Measurements from ENCODE around the gene SENP1. TPM values are rescaled to one million over a fixed set of nuclear protein-coding genes. Genes with fewer than 3 reads are reported as not detected.

Gene SENP1
- total RNA-seq, 1 donor from 2014 or later = 16.9 TPM

- Histone ChIP-seq H3K4me3 (no peak overlapping the region), H3K36me3 (no peaks in the 10 kb centered on the region), H3K9me3 (no peaks in the 10 kb centered on the region), H3K27ac (no peak overlapping the region), H3K27me3 (peaks cover 13% of the 10 kb centered on the region), H3K4me1 (no peaks in the 10 kb centered on the region)
- ATAC-seq (no peak), DNase-seq (no peak)
- intact Hi-C loops (cut with DNase I) = no loop called here
- TF ChIP-seq CTCF (IDR thresholded peaks at IDR 0.05) = no peak
These were observed 87.8 kb downstream of the SENP1 start for GRCh38 chr12:48017921-48018617.

- H3K9me3 ChIP-seq = no peaks in the 10 kb centered on the region
- intact Hi-C loops (cut with DNase I) = no loop called here
- H3K4me1 ChIP-seq = no peaks in the 10 kb centered on the region
- peaks cover 13% of the 10 kb centered on the region for H3K27me3 ChIP-seq
- no peak overlapping the region for H3K4me3 ChIP-seq
- DNase-seq = no peak
- H3K27ac ChIP-seq = no peak overlapping the region
- no peak for ATAC-seq
- H3K36me3 ChIP-seq = no peaks in the 10 kb centered on the region
- TF ChIP-seq CTCF (IDR thresholded peaks at IDR 0.05) = no peak
These were observed 88.4 kb downstream of the SENP1 start for GRCh38 chr12:48017496-48017895.

DNA sequence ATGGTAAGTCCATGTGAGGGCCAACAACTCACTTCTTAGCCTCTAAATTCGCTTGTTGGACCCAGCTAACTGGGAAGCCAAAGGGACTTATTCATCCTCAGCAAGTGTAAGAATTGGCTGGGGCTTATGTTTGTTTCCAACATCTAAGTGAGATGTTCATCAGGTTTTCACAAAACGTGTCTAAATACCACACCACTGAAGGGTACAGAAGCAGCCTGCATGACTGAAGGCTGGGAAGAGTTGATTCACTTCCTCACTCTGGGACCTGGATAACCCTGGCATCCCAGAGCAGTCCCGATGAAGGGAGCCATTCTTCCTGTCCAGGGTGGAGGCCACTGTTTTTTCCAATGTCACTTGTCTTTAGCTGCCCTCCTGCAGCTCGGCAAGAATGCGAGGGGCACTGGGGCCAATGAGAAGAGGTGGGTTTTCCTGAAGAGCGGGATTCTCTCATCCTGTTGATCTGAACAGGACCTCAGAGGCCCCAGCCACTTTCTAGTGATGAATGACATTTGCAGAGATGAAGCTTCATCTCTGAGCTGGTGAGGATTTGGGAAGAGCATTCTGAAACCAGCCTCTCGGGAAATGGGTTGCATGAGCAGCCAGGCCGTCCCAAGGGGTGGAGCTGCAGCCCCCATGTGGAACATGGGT lies 89.4 kb downstream of the SENP1 start:
- intact Hi-C loops (cut with DNase I) = no loop called here

GRCh38 chr12:48015954-48016353 lies 89.9 kb downstream of the SENP1 start:
- no peak for TF ChIP-seq CTCF (IDR thresholded peaks at IDR 0.05)
- ATAC-seq (no peak), DNase-seq (no peak)
- no peaks in the 10 kb centered on the region for H3K4me1 ChIP-seq
- H3K4me3 ChIP-seq = no peak overlapping the region
- intact Hi-C loops (cut with DNase I) = no loop called here
- peaks cover 2% of the 10 kb centered on the region for H3K27me3 ChIP-seq
- no peaks in the 10 kb centered on the region for H3K36me3 ChIP-seq
- H3K27ac ChIP-seq = no peak overlapping the region
- no peaks in the 10 kb centered on the region for H3K9me3 ChIP-seq

More for the DNA sequence above, 89.4 kb downstream of the SENP1 start:
- Histone ChIP-seq H3K36me3 (no peaks in the 10 kb centered on the region), H3K27ac (no peak overlapping the region), H3K9me3 (no peaks in the 10 kb centered on the region), H3K4me3 (no peak overlapping the region), H3K27me3 (peaks cover 6% of the 10 kb centered on the region), H3K4me1 (no peaks in the 10 kb centered on the region)
- no peak for TF ChIP-seq CTCF (IDR thresholded peaks at IDR 0.05)
- no peak for ATAC-seq
- DNase-seq = no peak

GRCh38 chr12:48015129-48015528 lies 90.8 kb downstream of the SENP1 start:
- no peak overlapping the region for H3K27ac ChIP-seq
- TF ChIP-seq CTCF (IDR thresholded peaks at IDR 0.05) = no peak
- no peaks in the 10 kb centered on the region for H3K9me3 ChIP-seq
- H3K27me3 ChIP-seq = no peaks in the 10 kb centered on the region
- intact Hi-C loops (cut with DNase I) = no loop called here
- DNase-seq (no peak), ATAC-seq (no peak)
- H3K4me3 ChIP-seq = no peak overlapping the region
- H3K4me1 ChIP-seq = no peaks in the 10 kb centered on the region
- H3K36me3 ChIP-seq = no peaks in the 10 kb centered on the region

All from upper lobe of right lung (tissue), 1 donor.